HepG2 (cell line): Measurements from ENCODE around the gene RNASE1. TPM values are rescaled to one million over a fixed set of nuclear protein-coding genes. Genes with fewer than 3 reads are reported as not detected.

Source experiments
- ATAC-seq: fragments of 200-7000 bp; cut with Tn5 transposase; 3 replicates; pipeline ENCODE4 v1.9.1; 2020; ENCODE audit warnings: mild to moderate bottlenecking, moderate library complexity
- BruUV-seq: library from RNA; stranded (reverse); fragments of 400-500 nt; replicated peaks from 2 replicates; lab custom pipeline; 2021; lab: Mats Ljungman, UMichigan
- CTCF ChIA-PET: fragments of 300-600 bp; formaldehyde crosslinking; extraction: SDS; loops from one replicate; lab custom pipeline; 2021; ENCODE audit warnings: low total read pairs, inconsistent platforms, low intra/inter-chr PET ratio; lab: Yijun Ruan, JAX
- POLR2A ChIA-PET: fragments of 350-600 bp; sonication (Branson Sonifier 250); formaldehyde crosslinking; loops from one replicate; lab custom pipeline; 2020; ENCODE audit warnings: antibody characterized with exemption, inconsistent platforms; lab: Yijun Ruan, JAX
- DNase-seq: peaks from one replicate; pipeline ENCODE4 v3.0.0-alpha.2; 2015; ENCODE audit warnings: low spot score
- FAIRE-seq: peaks from 3 replicates; lab custom pipeline; 2011; peaks lifted over from hg19 to GRCh38; lab: Jason Lieb, UNC
- H2AFZ ChIP-seq: one replicate; pipeline ENCODE4 v1.6.1; 2011; ENCODE audit warnings: low read length, inconsistent platforms
- H3K27ac ChIP-seq: fragments of 300-600 bp; 3 replicates; pipeline ENCODE4 v1.8.0; 2011; ENCODE audit warnings: mixed run types, mild to moderate bottlenecking, mixed read lengths, low read length, inconsistent platforms; ENCODE audit not compliant: insufficient read depth; ENCODE audit errors: extremely low read length
- H3K27me3 ChIP-seq, 2 experiments: fragments of 200-600 bp in 1 of 2; 2 replicates in 1 of 2; 3 replicates in 1 of 2; pipeline versions ENCODE4 v1.6.0 to v1.8.0; 2011; ENCODE audit warnings: low read length in 2 of 2, mild to moderate bottlenecking in 2 of 2, moderate library complexity in 2 of 2, inconsistent platforms in 1 of 2; ENCODE audit not compliant: insufficient read depth in 2 of 2, control insufficient read depth in 1 of 2
- H3K36me3 ChIP-seq, 2 experiments: fragments of 200-600 bp in 1 of 2; replicated peaks in 1 of 2; 2 replicates in 1 of 2; 3 replicates in 1 of 2; pipeline versions ENCODE4 v1.5.1 to v1.8.0; 2011; ENCODE audit warnings: low read length in 2 of 2, inconsistent platforms in 1 of 2; ENCODE audit not compliant: insufficient read depth in 2 of 2, control insufficient read depth in 1 of 2
- H3K4me1 ChIP-seq: 2 replicates; pipeline ENCODE4 v1.5.1; 2012; ENCODE audit warnings: low read length, inconsistent platforms; ENCODE audit not compliant: insufficient read depth
- H3K4me2 ChIP-seq: 2 replicates; pipeline ENCODE4 v1.6.0; 2011; ENCODE audit warnings: low read depth, low read length, inconsistent platforms
- H3K4me3 ChIP-seq, 3 experiments: fragments of 200-600 bp in 1 of 3; sonication (generic), shearing (Covaris generic) in 1 of 3; replicated peaks in 1 of 3; 2 replicates each; pipeline ENCODE4 v1.5.1; 2011 to 2016; ENCODE audit warnings: low read length in 3 of 3, inconsistent platforms in 2 of 3, low read depth in 2 of 3, mild to moderate bottlenecking in 2 of 3, control low read depth in 1 of 3, mixed read lengths in 1 of 3; ENCODE audit not compliant: insufficient read depth in 1 of 3
- H3K79me2 ChIP-seq: one replicate; pipeline ENCODE4 v1.6.1; 2011; ENCODE audit warnings: low read length, inconsistent platforms; ENCODE audit not compliant: insufficient read depth
- H3K9ac ChIP-seq: 2 replicates; pipeline ENCODE4 v1.6.0; 2011; ENCODE audit warnings: mild to moderate bottlenecking, low read depth, low read length, inconsistent platforms; ENCODE audit not compliant: insufficient read depth
- H3K9me3 ChIP-seq: 2 replicates; pipeline ENCODE4 v1.5.1; 2012; ENCODE audit warnings: mild to moderate bottlenecking, low read length
- H4K20me1 ChIP-seq: 2 replicates; pipeline ENCODE4 v1.6.0; 2011; ENCODE audit warnings: inconsistent platforms, mild to moderate bottlenecking, low read length, moderate library complexity; ENCODE audit not compliant: insufficient read depth
- FOXK1 ChIP-seq: sonication (generic); formaldehyde crosslinking; IDR thresholded peaks from 2 replicates; pipeline ENCODE4 v1.4.0; 2020; ENCODE audit warnings: low read depth, missing genetic modification reagents, borderline replicate concordance
- RAD21 ChIP-seq: fragments of 450-650 bp; formaldehyde crosslinking; IDR thresholded peaks from 2 replicates; pipeline ENCODE4 v1.5.0; 2020; ENCODE audit warnings: mild to moderate bottlenecking
- SMC3 ChIP-seq: IDR thresholded peaks from 2 replicates; pipeline ENCODE4 v1.6.1; 2011; ENCODE audit warnings: low read length, improper control_type of control experiment
- STAG1 ChIP-seq: sonication (generic); formaldehyde crosslinking; IDR thresholded peaks from 2 replicates; pipeline ENCODE4 v1.4.0; 2020; ENCODE audit warnings: missing genetic modification reagents
- TEAD3 ChIP-seq: optimal IDR thresholded peaks from 2 replicates; pipeline ENCODE3; 2016; ENCODE audit warnings: borderline replicate concordance
- ZNF652 ChIP-seq: IDR thresholded peaks from 2 replicates; pipeline ENCODE4 v1.6.1; 2016; ENCODE audit warnings: low read depth, borderline replicate concordance
- ZSCAN31 ChIP-seq: sonication (generic); formaldehyde crosslinking; IDR thresholded peaks from 2 replicates; pipeline ENCODE4 v1.5.0; 2020; ENCODE audit warnings: low read depth, mild to moderate bottlenecking, missing genetic modification reagents
- WGBS: methylation state at CpG from one replicate; pipeline ENCODE4 v1.1.6; 2017; ENCODE audit warnings: low lambda C conversion rate; 5-methylcytosine and 5-hydroxymethylcytosine counted together
- in situ Hi-C: cut with HindIII; loops from 2 replicates; pipeline ENCODE4 v1.10.0; 2017; ENCODE audit warnings: low pct_unique_long_range_greater_than_20kb; ENCODE audit not compliant: extremely low pct_ligation_motif_present
- intact Hi-C: fragments of 100-400 bp; cut with micrococcal nuclease; formaldehyde crosslinking; loops from one replicate; pipeline ENCODE4 v1.10.0; 2022; ENCODE audit not compliant: unreplicated experiment
- polyA plus RNA-seq, 8 experiments: library from polyadenylated mRNA; depleted of rRNA in 3 of 8; stranded (reverse) in 7 of 8; unstranded in 1 of 8; fragments of >200 nt; fragmentation: Illumina TruSeq in 4 of 8; extraction: Trizol in 4 of 8; gene quantifications; 2 replicates each; pipeline versions ENCODE4 v1.2.1 to v1.2.3, GENCODE V29; 2011 to 2016; ENCODE audit warnings: low read depth in 4 of 8, missing spikeins in 1 of 8, mixed read lengths in 1 of 8; ENCODE audit not compliant: insufficient read depth in 1 of 8
- total RNA-seq, 5 experiments: library from RNA; depleted of rRNA; stranded (reverse); fragments of >200 nt; fragmentation: Illumina TruSeq; extraction: Trizol; gene quantifications; 2 replicates each; pipeline ENCODE4 v1.2.3, GENCODE V29; 2016; ENCODE audit warnings: low read depth in 1 of 5
- TF ChIP-seq, protein P1 (sequence below): sonication (generic); formaldehyde crosslinking; IDR thresholded peaks from 2 replicates; pipeline ENCODE4 v1.5.1; 2020; ENCODE audit warnings: missing genetic modification reagents, mild to moderate bottlenecking, borderline replicate concordance
- TF ChIP-seq, protein P2 (sequence below): sonication (generic); formaldehyde crosslinking; IDR thresholded peaks from 2 replicates; pipeline ENCODE4 v1.5.0; 2020; ENCODE audit warnings: mild to moderate bottlenecking, missing genetic modification reagents, borderline replicate concordance
- TF ChIP-seq, protein P3 (sequence below): sonication (generic); formaldehyde crosslinking; IDR thresholded peaks from 2 replicates; pipeline ENCODE4 v1.5.0; 2020; ENCODE audit warnings: mild to moderate bottlenecking, missing genetic modification reagents, moderate library complexity
- TF ChIP-seq, protein P4 (sequence below): fragments of 450-650 bp; IDR thresholded peaks from 2 replicates; pipeline ENCODE4 v1.6.1; 2017; ENCODE audit warnings: mild to moderate bottlenecking

RNASE1 gene
- total and polyA plus RNA-seq, 2 of the 13 experiments (the other 11 are each of a cell fraction or from before 2014, with no cell fraction given): not detected

DNA sequence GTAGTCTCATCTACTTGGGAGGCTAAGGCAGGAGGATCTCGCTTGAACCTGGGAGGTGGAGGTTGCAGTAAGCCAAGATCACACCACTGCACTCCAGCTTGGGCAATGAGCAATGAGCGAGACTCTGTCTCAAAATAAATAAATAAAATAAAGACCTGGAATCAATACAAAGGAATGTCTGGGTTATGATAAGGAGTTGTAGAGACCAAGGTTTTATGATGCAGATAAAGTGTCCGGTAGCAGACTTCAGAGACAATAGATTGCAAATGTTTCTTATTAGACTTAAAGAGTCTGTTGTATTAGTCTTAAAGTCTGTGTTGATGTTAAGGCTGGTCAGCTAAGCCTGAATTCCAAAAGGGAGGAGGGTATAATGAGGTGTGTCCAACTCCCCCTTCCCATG, 35.2 kb upstream of the RNASE1 start (continued):
- TF ChIP-seq, protein P1, sequence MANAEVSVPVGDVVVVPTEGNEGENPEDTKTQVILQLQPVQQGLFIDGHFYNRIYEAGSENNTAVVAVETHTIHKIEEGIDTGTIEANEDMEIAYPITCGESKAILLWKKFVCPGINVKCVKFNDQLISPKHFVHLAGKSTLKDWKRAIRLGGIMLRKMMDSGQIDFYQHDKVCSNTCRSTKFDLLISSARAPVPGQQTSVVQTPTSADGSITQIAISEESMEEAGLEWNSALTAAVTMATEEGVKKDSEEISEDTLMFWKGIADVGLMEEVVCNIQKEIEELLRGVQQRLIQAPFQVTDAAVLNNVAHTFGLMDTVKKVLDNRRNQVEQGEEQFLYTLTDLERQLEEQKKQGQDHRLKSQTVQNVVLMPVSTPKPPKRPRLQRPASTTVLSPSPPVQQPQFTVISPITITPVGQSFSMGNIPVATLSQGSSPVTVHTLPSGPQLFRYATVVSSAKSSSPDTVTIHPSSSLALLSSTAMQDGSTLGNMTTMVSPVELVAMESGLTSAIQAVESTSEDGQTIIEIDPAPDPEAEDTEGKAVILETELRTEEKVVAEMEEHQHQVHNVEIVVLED (CRISPR knock-in tag): no peak
- TF ChIP-seq, protein P2, sequence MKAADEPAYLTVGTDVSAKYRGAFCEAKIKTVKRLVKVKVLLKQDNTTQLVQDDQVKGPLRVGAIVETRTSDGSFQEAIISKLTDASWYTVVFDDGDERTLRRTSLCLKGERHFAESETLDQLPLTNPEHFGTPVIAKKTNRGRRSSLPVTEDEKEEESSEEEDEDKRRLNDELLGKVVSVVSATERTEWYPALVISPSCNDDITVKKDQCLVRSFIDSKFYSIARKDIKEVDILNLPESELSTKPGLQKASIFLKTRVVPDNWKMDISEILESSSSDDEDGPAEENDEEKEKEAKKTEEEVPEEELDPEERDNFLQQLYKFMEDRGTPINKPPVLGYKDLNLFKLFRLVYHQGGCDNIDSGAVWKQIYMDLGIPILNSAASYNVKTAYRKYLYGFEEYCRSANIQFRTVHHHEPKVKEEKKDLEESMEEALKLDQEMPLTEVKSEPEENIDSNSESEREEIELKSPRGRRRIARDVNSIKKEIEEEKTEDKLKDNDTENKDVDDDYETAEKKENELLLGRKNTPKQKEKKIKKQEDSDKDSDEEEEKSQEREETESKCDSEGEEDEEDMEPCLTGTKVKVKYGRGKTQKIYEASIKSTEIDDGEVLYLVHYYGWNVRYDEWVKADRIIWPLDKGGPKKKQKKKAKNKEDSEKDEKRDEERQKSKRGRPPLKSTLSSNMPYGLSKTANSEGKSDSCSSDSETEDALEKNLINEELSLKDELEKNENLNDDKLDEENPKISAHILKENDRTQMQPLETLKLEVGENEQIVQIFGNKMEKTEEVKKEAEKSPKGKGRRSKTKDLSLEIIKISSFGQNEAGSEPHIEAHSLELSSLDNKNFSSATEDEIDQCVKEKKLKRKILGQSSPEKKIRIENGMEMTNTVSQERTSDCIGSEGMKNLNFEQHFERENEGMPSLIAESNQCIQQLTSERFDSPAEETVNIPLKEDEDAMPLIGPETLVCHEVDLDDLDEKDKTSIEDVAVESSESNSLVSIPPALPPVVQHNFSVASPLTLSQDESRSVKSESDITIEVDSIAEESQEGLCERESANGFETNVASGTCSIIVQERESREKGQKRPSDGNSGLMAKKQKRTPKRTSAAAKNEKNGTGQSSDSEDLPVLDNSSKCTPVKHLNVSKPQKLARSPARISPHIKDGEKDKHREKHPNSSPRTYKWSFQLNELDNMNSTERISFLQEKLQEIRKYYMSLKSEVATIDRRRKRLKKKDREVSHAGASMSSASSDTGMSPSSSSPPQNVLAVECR (CRISPR knock-in tag): no peak
- TF ChIP-seq ZNF652 (CRISPR knock-in tag): no peak

DNA sequence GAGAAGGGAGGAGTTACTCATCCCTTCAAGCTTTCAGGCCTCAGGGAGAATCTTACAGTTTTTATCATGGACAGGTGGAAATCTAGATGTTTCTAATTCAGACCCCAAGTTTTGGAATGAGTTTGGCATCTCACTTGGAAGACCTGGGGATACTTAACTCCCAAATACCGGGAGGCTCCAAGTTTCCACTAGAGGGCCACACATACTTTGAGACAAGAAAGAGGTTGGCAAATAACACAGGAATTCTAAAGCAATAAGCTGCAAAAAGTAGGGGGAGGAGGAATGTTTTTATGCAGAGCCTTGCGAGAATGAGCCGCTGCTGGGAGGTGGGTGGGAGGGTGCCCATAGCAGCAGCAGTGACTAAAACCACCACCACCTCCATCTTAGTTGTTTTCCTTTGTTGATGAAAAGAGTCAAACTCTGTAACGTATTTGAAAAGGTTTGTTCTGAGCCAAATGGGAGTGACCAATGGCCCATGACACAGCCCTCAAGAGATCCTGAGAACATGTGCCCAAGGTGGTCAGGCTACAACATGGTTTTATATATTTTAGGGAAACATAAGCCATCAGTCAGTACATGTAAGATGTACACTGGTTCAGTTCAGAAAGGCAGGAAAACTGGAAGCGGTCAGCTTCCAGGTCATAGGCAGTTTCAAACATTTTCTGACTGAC, 34.2 kb upstream of the RNASE1 start:
- no peaks in the 10 kb centered on the region for H3K36me3 ChIP-seq
- H3K4me3 ChIP-seq: no peak overlapping the region
- H3K4me1 ChIP-seq: no peaks in the 10 kb centered on the region
- no peak overlapping the region for H3K27ac ChIP-seq
- H3K9me3 ChIP-seq: no peaks in the 10 kb centered on the region
- no TSS peak for BruUV-seq
- peaks cover 0 to 12% of the 10 kb centered on the region in 2 experiments; a peak in 2 of 5 replicates for H3K27me3 ChIP-seq
- ChIA-PET CTCF (interaction anchor here (1.0 to 1.1 kb wide), 2 partner anchors 19 to 98 kb away, joined by 3 read pairs; no protein-coding TSS in a partner anchor), POLR2A (no interaction called here)
- FAIRE-seq: peak; percentile 88
- in situ Hi-C loops: no loop called here
- H3K79me2 ChIP-seq: no peaks in the 10 kb centered on the region
- 34% methylated on average over 5 of the region's 5 CpGs for WGBS
- peak; percentile 63 for DNase-seq
- no peak overlapping the region for H3K4me2 ChIP-seq
- H2AFZ ChIP-seq: no peak overlapping the region
- no peaks in the 10 kb centered on the region for H4K20me1 ChIP-seq
- no peak overlapping the region for H3K9ac ChIP-seq
- peak; percentile 89 for ATAC-seq
- intact Hi-C loops: loop anchor here (1.0 kb wide), 1 partner anchor 18 kb away; no protein-coding TSS in a partner anchor
- TF ChIP-seq FOXK1 (CRISPR knock-in tag) (no peak), STAG1 (CRISPR knock-in tag) (peak; percentile 50), ZSCAN31 (CRISPR knock-in tag) (no peak), RAD21 (peak; percentile 44; the same call in 1 of the 2 replicates), TEAD3 (CRISPR knock-in tag) (peak; percentile 47), SMC3 (peak; percentile 34; the same call in 1 of the 2 replicates)
- TF ChIP-seq, protein P3, sequence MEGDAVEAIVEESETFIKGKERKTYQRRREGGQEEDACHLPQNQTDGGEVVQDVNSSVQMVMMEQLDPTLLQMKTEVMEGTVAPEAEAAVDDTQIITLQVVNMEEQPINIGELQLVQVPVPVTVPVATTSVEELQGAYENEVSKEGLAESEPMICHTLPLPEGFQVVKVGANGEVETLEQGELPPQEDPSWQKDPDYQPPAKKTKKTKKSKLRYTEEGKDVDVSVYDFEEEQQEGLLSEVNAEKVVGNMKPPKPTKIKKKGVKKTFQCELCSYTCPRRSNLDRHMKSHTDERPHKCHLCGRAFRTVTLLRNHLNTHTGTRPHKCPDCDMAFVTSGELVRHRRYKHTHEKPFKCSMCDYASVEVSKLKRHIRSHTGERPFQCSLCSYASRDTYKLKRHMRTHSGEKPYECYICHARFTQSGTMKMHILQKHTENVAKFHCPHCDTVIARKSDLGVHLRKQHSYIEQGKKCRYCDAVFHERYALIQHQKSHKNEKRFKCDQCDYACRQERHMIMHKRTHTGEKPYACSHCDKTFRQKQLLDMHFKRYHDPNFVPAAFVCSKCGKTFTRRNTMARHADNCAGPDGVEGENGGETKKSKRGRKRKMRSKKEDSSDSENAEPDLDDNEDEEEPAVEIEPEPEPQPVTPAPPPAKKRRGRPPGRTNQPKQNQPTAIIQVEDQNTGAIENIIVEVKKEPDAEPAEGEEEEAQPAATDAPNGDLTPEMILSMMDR: peak; percentile 45
- TF ChIP-seq, protein P4, sequence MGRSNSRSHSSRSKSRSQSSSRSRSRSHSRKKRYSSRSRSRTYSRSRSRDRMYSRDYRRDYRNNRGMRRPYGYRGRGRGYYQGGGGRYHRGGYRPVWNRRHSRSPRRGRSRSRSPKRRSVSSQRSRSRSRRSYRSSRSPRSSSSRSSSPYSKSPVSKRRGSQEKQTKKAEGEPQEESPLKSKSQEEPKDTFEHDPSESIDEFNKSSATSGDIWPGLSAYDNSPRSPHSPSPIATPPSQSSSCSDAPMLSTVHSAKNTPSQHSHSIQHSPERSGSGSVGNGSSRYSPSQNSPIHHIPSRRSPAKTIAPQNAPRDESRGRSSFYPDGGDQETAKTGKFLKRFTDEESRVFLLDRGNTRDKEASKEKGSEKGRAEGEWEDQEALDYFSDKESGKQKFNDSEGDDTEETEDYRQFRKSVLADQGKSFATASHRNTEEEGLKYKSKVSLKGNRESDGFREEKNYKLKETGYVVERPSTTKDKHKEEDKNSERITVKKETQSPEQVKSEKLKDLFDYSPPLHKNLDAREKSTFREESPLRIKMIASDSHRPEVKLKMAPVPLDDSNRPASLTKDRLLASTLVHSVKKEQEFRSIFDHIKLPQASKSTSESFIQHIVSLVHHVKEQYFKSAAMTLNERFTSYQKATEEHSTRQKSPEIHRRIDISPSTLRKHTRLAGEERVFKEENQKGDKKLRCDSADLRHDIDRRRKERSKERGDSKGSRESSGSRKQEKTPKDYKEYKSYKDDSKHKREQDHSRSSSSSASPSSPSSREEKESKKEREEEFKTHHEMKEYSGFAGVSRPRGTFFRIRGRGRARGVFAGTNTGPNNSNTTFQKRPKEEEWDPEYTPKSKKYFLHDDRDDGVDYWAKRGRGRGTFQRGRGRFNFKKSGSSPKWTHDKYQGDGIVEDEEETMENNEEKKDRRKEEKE: no peak
